Measurements from ENCODE around the gene CD63.

DNA sequence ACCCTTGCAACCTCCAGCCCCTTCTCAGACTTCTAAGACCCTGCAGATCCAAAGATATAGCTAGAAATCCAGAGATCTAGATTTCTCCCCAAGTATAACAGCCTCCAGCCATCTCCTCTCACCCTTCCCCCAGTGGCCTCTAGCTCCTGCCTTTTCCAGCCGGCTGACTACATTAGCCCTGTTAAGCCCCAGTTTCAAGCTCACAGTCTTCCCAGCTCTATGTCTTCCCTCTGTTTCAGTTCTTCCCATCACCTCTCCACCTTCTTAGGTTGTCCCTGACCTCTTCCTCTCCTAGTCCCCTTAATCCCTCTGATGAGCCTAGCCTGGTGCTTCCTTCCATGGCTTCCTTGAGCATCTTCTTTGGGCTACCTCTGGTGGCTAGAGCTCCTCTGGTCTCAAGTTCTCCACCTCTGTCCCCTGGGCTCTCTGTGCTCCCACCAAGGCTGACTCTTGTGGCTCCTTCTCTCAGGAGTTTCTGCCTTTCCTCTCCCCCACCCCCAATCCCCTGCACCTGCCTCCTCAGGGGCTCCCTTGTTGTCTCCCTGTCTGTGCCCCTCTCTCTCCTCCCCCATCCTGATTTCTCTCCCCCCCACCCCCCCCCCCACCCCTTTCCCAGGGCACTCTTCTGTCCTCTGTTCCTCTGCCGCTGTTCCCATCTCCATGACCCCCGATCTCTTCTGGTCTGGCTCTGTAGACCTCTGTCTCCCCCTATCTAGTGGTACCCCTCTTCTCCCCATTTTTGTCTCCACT, 13.3 kb upstream of the CD63 start:
- TF ChIP-seq, protein P1, sequence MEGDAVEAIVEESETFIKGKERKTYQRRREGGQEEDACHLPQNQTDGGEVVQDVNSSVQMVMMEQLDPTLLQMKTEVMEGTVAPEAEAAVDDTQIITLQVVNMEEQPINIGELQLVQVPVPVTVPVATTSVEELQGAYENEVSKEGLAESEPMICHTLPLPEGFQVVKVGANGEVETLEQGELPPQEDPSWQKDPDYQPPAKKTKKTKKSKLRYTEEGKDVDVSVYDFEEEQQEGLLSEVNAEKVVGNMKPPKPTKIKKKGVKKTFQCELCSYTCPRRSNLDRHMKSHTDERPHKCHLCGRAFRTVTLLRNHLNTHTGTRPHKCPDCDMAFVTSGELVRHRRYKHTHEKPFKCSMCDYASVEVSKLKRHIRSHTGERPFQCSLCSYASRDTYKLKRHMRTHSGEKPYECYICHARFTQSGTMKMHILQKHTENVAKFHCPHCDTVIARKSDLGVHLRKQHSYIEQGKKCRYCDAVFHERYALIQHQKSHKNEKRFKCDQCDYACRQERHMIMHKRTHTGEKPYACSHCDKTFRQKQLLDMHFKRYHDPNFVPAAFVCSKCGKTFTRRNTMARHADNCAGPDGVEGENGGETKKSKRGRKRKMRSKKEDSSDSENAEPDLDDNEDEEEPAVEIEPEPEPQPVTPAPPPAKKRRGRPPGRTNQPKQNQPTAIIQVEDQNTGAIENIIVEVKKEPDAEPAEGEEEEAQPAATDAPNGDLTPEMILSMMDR (conservative IDR thresholded peaks at IDR 0.05; ENCODE audit: low read length) = no peak
- TF ChIP-seq EZH2phosphoT487 (IDR thresholded peaks at IDR 0.05; ENCODE audit: borderline replicate concordance) = no peak
